Tibial nerve (tissue), 4 donors: Measurements from ENCODE around the gene SLC16A10. TPM values are rescaled to one million over a fixed set of nuclear protein-coding genes. Genes with fewer than 3 reads are reported as not detected.

Experiments
- DNase-seq, 2 donors: peaks; one replicate each; pipeline ENCODE4 v3.0.0-alpha.2; 2019; ENCODE audit warnings: low spot score in 2 of 2
- H3K27ac ChIP-seq, 4 donors: fragments of 200-600 bp; sonication (generic) in 3 of 4; one replicate each; pipeline ENCODE4 v1.5.1; 2017 to 2019; ENCODE audit warnings: mild to moderate bottlenecking in 1 of 4
- H3K27me3 ChIP-seq, 2 donors: fragments of 200-600 bp; sonication (generic) in 1 of 2; one replicate each; pipeline versions ENCODE4 v1.5.1 to v1.6.0; 2017 to 2019
- H3K36me3 ChIP-seq, 3 donors: fragments of 200-600 bp; sonication (generic); one replicate each; pipeline ENCODE4 v1.5.1; 2018 to 2019
- H3K4me1 ChIP-seq, 4 donors: fragments of 200-600 bp; sonication (generic) in 3 of 4; one replicate each; pipeline ENCODE4 v1.5.1; 2017 to 2019
- H3K4me3 ChIP-seq, 4 donors: fragments of 200-600 bp; sonication (generic) in 3 of 4; one replicate each; pipeline ENCODE4 v1.5.1; 2017 to 2019; ENCODE audit warnings: mild to moderate bottlenecking in 1 of 4, moderate library complexity in 1 of 4
- H3K9me3 ChIP-seq, 4 donors: fragments of 200-600 bp; sonication (generic) in 3 of 4; one replicate each; pipeline ENCODE4 v1.5.1; 2017 to 2019
- CTCF ChIP-seq, 5 experiments: fragments of 200-600 bp in 3 of 5; fragments of 450-650 bp in 2 of 5; sonication (generic) in 3 of 5; IDR thresholded peaks; one replicate each; pipeline ENCODE4 v1.5.1; 2016 to 2019; ENCODE audit warnings: antibody characterized with exemption in 5 of 5, mild to moderate bottlenecking in 3 of 5, moderate library complexity in 2 of 5
- EP300 ChIP-seq, 2 donors: sonication (generic); formaldehyde crosslinking; IDR thresholded peaks; one replicate each; pipeline ENCODE4 v1.6.1; 2017; ENCODE audit warnings: antibody characterized with exemption in 2 of 2, mild to moderate bottlenecking in 1 of 2
- POLR2A ChIP-seq, 2 donors: fragments of 450-650 bp; IDR thresholded peaks; one replicate each; pipeline ENCODE4 v1.6.1; 2017; ENCODE audit warnings: antibody characterized with exemption in 2 of 2, mild to moderate bottlenecking in 2 of 2, moderate library complexity in 2 of 2
- WGBS, 2 donors: methylation state at CpG; one replicate each; pipeline ENCODE4 v1.1.5; 2018; 5-methylcytosine and 5-hydroxymethylcytosine counted together
- small RNA-seq: library from RNA; depleted of rRNA; stranded (forward); fragments of <200 nt; gene quantifications from one replicate; pipeline ENCODE3, GENCODE V24; 2016
- total RNA-seq, 4 donors: library from RNA; depleted of rRNA; stranded (reverse); fragments of >200 nt; gene quantifications; one replicate each; pipeline ENCODE4 v1.1.0, GENCODE V29; 2016

The SLC16A10 gene
- total RNA-seq, 4 donors from 2014 or later, result 0.20 to 32.7 (median 1.3) TPM

- TF ChIP-seq EP300 (IDR thresholded peaks at IDR 0.05), result no peak
- no peak for TF ChIP-seq CTCF (IDR thresholded peaks at IDR 0.05)
- TF ChIP-seq POLR2A (IDR thresholded peaks at IDR 0.05), result no peak
- Histone ChIP-seq H3K27ac (no peak overlapping the region), H3K27me3 (no peaks in the 10 kb centered on the region), H3K36me3 (peaks cover 0 to 93% (median 29%) of the 10 kb centered on the region in 3 donors), H3K4me3 (no peak overlapping the region), H3K4me1 (no peaks in the 10 kb centered on the region), H3K9me3 (peaks cover 0 to 33% (median 12%) of the 10 kb centered on the region in 4 donors)
- no peak for DNase-seq
- 93 to 98% methylated on average over 3 of the region's 3 CpGs for WGBS, 2 donors
Measured at GRCh38 chr6:111276736-111277135, 189.4 kb downstream of the SLC16A10 start.

DNA sequence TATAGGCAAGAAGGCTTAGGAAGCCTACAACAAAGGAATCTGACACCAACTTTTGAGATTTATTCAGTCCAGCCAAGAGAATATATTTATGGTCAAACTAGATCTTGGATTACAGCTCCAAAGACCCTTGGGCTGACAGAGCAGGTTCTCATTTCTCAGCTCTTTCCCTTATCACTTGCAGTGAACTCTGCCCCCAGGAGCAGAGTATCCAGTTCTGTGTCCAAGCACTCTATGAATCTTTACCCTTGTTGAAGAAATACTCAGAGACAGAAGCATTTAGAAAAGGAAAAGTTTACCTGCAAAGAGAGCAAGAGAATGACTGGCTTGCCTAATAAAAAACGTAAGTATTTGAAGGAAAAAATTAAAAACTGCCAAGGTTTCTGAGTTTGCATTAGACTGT lies 190.5 kb downstream of the SLC16A10 start:
- no peaks in the 10 kb centered on the region for H3K4me1 ChIP-seq
- peaks cover 0 to 33% (median 12%) of the 10 kb centered on the region in 4 donors for H3K9me3 ChIP-seq
- DNase-seq, result no peak
- 93 to 96% methylated on average over 1 of the region's 1 CpG for WGBS, 2 donors
- H3K36me3 ChIP-seq, result peaks cover 0 to 82% (median 29%) of the 10 kb centered on the region in 3 donors
- H3K4me3 ChIP-seq, result no peak overlapping the region
- H3K27me3 ChIP-seq, result no peaks in the 10 kb centered on the region
- TF ChIP-seq EP300 (IDR thresholded peaks at IDR 0.05) (no peak), POLR2A (IDR thresholded peaks at IDR 0.05) (no peak), CTCF (IDR thresholded peaks at IDR 0.05) (no peak)
- no peak overlapping the region for H3K27ac ChIP-seq

GRCh38 chr6:111278731-111279130 lies 191.4 kb downstream of the SLC16A10 start:
- Histone ChIP-seq H3K27ac (no peak overlapping the region), H3K4me3 (no peak overlapping the region), H3K4me1 (no peaks in the 10 kb centered on the region), H3K27me3 (no peaks in the 10 kb centered on the region), H3K36me3 (peaks cover 0 to 81% (median 26%) of the 10 kb centered on the region in 3 donors), H3K9me3 (peaks cover 0 to 24% (median 10%) of the 10 kb centered on the region in 4 donors)
- DNase-seq, result no peak
- TF ChIP-seq EP300 (IDR thresholded peaks at IDR 0.05) (no peak), CTCF (IDR thresholded peaks at IDR 0.05) (no peak), POLR2A (IDR thresholded peaks at IDR 0.05) (no peak)
- 82 to 89% methylated on average over 2 of the region's 2 CpGs for WGBS, 2 donors

- Histone ChIP-seq H3K4me3 (no peak overlapping the region), H3K4me1 (no peaks in the 10 kb centered on the region), H3K27ac (no peak overlapping the region), H3K36me3 (peaks cover 0 to 65% (median 13%) of the 10 kb centered on the region in 3 donors), H3K9me3 (peaks cover 0 to 6% (median 2%) of the 10 kb centered on the region in 4 donors), H3K27me3 (no peaks in the 10 kb centered on the region)
- no peak for DNase-seq
- TF ChIP-seq CTCF (IDR thresholded peaks at IDR 0.05) (no peak), EP300 (IDR thresholded peaks at IDR 0.05) (no peak), POLR2A (IDR thresholded peaks at IDR 0.05) (no peak)
- 97 to 98% methylated on average over 4 of the region's 4 CpGs for WGBS, 2 donors
Measured at GRCh38 chr6:111280445-111280955, 193.2 kb downstream of the SLC16A10 start.

Small RNA genes lying within 50 kb of the gene (small RNA-seq; reads per million reads assigned to genes)
- not detected for gene RNU6-960P

Other genes starting within 250 kb of the SLC16A10 start
- 10 to 100 TPM; 61.8 to 95.0 (median 81.8) TPM for gene AMD1, start 212.7 kb upstream of the SLC16A10 start, total RNA-seq
- 10 to 100 TPM; 13.5 to 28.8 (median 22.5) TPM for gene GTF3C6, start 128.8 kb upstream of the SLC16A10 start, total RNA-seq
- gene RPF2, start 105.5 kb upstream of the SLC16A10 start, total RNA-seq, result 10 to 100 TPM; 16.7 to 31.5 (median 19.4) TPM